Left ventricle myocardium inferior (tissue), 1 donor: Measurements from ENCODE around the gene ZNF319. TPM values are rescaled to one million over a fixed set of nuclear protein-coding genes. Genes with fewer than 3 reads are reported as not detected.
"Not testable (repeated sequence)": the region's sequence is repeated elsewhere in the genome, so short reads cannot be mapped to it uniquely, and the experiment has no call there.

Source experiments
- DNase-seq: peaks from one replicate; pipeline ENCODE4 v3.0.0-alpha.2; 2020
- H3K27ac ChIP-seq: fragments of 200-600 bp; replicated peaks from 2 replicates; pipeline ENCODE4 v1.8.0; 2021
- H3K27me3 ChIP-seq: fragments of 200-600 bp; 2 replicates; pipeline ENCODE4 v1.8.0; 2021; ENCODE audit warnings: low read depth
- H3K36me3 ChIP-seq: fragments of 200-600 bp; 2 replicates; pipeline ENCODE4 v1.8.0; 2021
- H3K4me1 ChIP-seq: fragments of 200-600 bp; 2 replicates; pipeline ENCODE4 v1.8.0; 2021
- H3K4me3 ChIP-seq: fragments of 200-600 bp; 2 replicates; pipeline ENCODE4 v1.8.0; 2021; ENCODE audit warnings: mild to moderate bottlenecking, moderate library complexity
- H3K9me3 ChIP-seq: fragments of 200-600 bp; replicated peaks from 2 replicates; pipeline ENCODE4 v1.8.0; 2021
- intact Hi-C: fragments of 100-400 bp; cut with micrococcal nuclease; formaldehyde crosslinking; loops from one replicate; pipeline ENCODE4 v1.11.0; 2022
- total RNA-seq: library from RNA; stranded (reverse); fragmentation: NEBNext Ultra II Directional; extraction: Animal tissue kit (Norgen Biotek cat#: 25700); gene quantifications from one replicate; pipeline ENCODE4 v1.2.1, GENCODE V29; 2021
- TF ChIP-seq, protein P1 (sequence below): fragments of 200-600 bp; IDR thresholded peaks from 2 replicates; pipeline ENCODE4 v1.8.0; 2021; ENCODE audit warnings: antibody characterized with exemption, mild to moderate bottlenecking, borderline replicate concordance
- donor health status: DM: no; HTN: yes; CAD: no; lungs with severe emphysema.

Gene ZNF319
- total RNA-seq, 1 donor from 2014 or later, result 10.0 TPM

DNA sequence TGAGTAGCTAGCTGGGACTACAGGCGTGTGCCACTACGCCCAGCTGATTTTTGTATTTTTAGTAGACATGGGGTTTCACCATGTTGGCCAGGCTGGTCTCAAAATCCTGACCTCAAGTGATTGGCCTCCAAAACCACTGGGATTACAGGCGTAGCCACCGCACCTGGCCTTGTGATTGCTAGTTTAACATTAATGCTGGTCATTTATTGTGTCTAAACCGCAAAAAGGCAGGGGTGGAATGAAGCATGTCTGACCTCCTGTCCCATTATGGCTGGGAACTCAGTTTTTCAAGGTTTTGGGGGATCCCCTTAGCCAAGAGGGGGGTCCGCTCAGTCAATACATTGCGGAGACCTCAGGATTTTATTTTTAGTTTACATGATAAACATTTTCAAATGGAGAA is 18.8 kb downstream of the ZNF319 start:
- TF ChIP-seq, protein P1, sequence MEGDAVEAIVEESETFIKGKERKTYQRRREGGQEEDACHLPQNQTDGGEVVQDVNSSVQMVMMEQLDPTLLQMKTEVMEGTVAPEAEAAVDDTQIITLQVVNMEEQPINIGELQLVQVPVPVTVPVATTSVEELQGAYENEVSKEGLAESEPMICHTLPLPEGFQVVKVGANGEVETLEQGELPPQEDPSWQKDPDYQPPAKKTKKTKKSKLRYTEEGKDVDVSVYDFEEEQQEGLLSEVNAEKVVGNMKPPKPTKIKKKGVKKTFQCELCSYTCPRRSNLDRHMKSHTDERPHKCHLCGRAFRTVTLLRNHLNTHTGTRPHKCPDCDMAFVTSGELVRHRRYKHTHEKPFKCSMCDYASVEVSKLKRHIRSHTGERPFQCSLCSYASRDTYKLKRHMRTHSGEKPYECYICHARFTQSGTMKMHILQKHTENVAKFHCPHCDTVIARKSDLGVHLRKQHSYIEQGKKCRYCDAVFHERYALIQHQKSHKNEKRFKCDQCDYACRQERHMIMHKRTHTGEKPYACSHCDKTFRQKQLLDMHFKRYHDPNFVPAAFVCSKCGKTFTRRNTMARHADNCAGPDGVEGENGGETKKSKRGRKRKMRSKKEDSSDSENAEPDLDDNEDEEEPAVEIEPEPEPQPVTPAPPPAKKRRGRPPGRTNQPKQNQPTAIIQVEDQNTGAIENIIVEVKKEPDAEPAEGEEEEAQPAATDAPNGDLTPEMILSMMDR, result no peak
- Histone ChIP-seq H3K36me3 (no peaks in the 10 kb centered on the region), H3K9me3 (no peaks in the 10 kb centered on the region), H3K4me1 (peaks cover 20% of the 10 kb centered on the region), H3K27ac (no peak overlapping the region), H3K4me3 (no peak overlapping the region), H3K27me3 (no peaks in the 10 kb centered on the region)
- DNase-seq, result no peak
- intact Hi-C loops, result no loop called here

DNA sequence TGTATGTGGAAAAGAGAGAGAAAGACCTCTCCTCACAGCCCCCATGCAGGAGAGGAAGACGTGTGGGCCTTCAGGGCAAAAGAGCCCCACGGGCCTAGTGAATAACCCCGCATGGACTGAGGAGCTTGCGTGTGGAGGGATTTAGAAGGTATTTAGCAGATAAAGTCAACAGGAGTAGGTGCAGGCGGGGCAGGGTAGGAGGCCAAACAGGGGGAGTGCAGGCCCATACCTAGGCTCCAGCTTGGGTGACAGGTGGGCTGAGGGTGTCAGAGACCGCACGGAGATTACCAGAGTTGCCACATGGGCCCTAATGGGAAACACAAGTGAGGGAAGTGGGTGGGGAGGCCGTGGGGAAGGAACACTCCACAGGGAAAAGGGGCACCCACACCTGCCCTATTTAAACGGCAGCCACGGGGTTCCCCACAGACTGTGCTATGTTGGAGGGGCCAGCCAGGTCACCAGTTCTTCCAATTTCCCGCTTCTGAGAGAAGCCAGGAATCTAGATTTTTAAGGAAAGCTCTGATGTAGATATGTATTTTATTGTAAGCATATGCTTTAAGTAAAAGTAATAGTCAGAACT is 21.4 kb downstream of the ZNF319 start:
- intact Hi-C loops, result no loop called here
- H3K36me3 ChIP-seq, result no peaks in the 10 kb centered on the region
- H3K9me3 ChIP-seq, result no peaks in the 10 kb centered on the region
- peaks cover 11% of the 10 kb centered on the region for H3K4me1 ChIP-seq
- DNase-seq, result no peak
- no peak overlapping the region for H3K4me3 ChIP-seq
- TF ChIP-seq, protein P1, result no peak
- no peaks in the 10 kb centered on the region for H3K27me3 ChIP-seq
- no peak overlapping the region for H3K27ac ChIP-seq

DNA sequence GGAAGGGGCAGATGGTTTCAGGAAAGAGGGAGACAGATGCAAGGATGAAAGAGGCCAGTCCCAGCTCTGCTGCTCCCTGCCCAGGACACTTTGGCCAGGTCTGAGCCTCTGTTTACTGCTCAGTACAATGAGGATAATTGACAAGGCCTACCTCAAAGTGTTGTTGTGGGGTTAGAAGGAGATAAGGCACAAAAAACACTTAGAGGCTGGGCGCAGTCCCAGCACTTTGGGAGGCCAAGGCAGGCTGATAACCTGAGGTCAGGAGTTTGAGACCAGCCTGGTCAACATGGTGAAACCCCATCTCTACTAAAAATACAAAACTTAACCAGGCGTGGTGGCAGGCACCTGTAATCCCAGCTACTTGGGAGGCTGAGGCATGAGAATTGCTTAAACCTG is 22.4 kb downstream of the ZNF319 start:
- H3K36me3 ChIP-seq, H3K9me3 ChIP-seq, H3K27ac ChIP-seq, DNase-seq, H3K4me1 ChIP-seq, H3K4me3 ChIP-seq, H3K27me3 ChIP-seq, intact Hi-C loops: not testable (repeated sequence)

GRCh38 chr16:57977418-57978069 is 22.9 kb downstream of the ZNF319 start:
- no peak overlapping the region for H3K27ac ChIP-seq
- peaks cover 10% of the 10 kb centered on the region for H3K4me1 ChIP-seq
- intact Hi-C loops, result no loop called here

GRCh38 chr16:57976331-57976796 is 24.1 kb downstream of the ZNF319 start:
- Histone ChIP-seq H3K36me3 (no peaks in the 10 kb centered on the region), H3K4me1 (peaks cover 10% of the 10 kb centered on the region), H3K27ac (peak overlapping the region; percentile 67), H3K9me3 (no peaks in the 10 kb centered on the region), H3K27me3 (no peaks in the 10 kb centered on the region), H3K4me3 (no peak overlapping the region)
- DNase-seq, result no peak
- intact Hi-C loops, result no loop called here
- TF ChIP-seq, protein P1, result no peak

More at GRCh38 chr16:57977418-57978069, 22.9 kb downstream of the ZNF319 start:
- no peak for DNase-seq
- H3K36me3 ChIP-seq, result no peaks in the 10 kb centered on the region
- H3K4me3 ChIP-seq, result no peak overlapping the region
- TF ChIP-seq, protein P1, result no peak
- H3K9me3 ChIP-seq, result no peaks in the 10 kb centered on the region
- H3K27me3 ChIP-seq, result no peaks in the 10 kb centered on the region

DNA sequence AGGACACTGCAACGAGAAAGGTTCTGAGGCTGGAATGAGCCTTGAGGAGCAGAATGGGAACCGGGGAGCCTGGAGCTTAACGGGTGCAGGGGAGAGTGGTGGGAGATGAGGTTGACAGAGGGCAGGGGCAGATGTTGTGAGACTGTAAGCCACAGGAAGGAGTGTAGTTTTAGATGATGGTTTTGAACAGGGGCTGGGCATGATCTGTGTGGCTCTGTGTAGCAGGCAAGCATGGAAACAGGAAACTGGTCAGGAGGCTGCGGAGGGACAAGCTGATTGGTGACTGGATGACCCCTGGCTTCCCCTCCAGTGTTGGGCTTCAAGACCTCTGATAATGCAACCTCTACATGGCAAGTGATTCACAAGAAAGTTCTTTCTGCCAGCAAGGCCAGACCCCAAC is 28.2 kb downstream of the ZNF319 start:
- no peak for DNase-seq
- Histone ChIP-seq H3K4me1 (peaks cover 10% of the 10 kb centered on the region), H3K4me3 (no peak overlapping the region), H3K27me3 (no peaks in the 10 kb centered on the region), H3K36me3 (no peaks in the 10 kb centered on the region), H3K9me3 (no peaks in the 10 kb centered on the region), H3K27ac (no peak overlapping the region)
- intact Hi-C loops, result no loop called here
- TF ChIP-seq, protein P1, result no peak
